Mesenteric fat pad (tissue), 1 donor: ENCODE data around the gene BTBD9. TPM values are rescaled to one million over a fixed set of nuclear protein-coding genes. Genes with fewer than 3 reads are reported as not detected.
"Not testable (repeated sequence)": the region's sequence is repeated elsewhere in the genome, so short reads cannot be mapped to it uniquely, and the experiment has no call there.

Source experiments
- DNase-seq: peaks from one replicate; pipeline ENCODE4 v3.0.0-alpha.2; 2020; ENCODE audit warnings: low spot score
- total RNA-seq: library from RNA; stranded (reverse); fragmentation: NEBNext Ultra II Directional; extraction: Animal tissue kit (Norgen Biotek cat#: 25700); gene quantifications from one replicate; pipeline ENCODE4 v1.2.1, GENCODE V29; 2021
- donor health status: DM: yes; HTN: yes; CAD: no.

Gene BTBD9
- total RNA-seq, 1 donor from 2014 or later: 15.6 TPM

DNA sequence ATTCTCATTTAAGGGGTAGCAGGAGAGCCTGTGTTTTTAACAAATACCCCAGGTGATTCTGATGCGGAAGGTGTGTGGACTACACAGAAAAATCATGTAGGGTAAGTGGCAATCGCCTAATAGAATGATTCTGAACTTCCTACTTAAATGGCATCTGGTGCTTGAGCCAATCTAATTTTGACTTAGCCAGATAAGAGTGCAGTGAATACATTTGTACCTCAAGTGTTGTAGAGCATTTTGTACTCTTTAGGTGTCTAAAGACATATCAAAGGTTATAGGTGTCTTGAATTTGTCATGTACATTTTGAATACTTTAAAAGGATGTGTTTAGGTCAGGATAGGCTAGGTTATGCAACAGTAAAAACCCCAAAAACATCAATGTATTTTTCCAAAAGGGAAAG is 10.0 kb upstream of the BTBD9 start:
- DNase-seq: no peak

- DNase-seq: no peak
Observed at GRCh38 chr6:38648629-38649028, 8.9 kb upstream of the BTBD9 start.

GRCh38 chr6:38646166-38646878 is 6.6 kb upstream of the BTBD9 start:
- no peak for DNase-seq

- DNase-seq: no peak
Observed at GRCh38 chr6:38644951-38645350, 5.2 kb upstream of the BTBD9 start.

DNA sequence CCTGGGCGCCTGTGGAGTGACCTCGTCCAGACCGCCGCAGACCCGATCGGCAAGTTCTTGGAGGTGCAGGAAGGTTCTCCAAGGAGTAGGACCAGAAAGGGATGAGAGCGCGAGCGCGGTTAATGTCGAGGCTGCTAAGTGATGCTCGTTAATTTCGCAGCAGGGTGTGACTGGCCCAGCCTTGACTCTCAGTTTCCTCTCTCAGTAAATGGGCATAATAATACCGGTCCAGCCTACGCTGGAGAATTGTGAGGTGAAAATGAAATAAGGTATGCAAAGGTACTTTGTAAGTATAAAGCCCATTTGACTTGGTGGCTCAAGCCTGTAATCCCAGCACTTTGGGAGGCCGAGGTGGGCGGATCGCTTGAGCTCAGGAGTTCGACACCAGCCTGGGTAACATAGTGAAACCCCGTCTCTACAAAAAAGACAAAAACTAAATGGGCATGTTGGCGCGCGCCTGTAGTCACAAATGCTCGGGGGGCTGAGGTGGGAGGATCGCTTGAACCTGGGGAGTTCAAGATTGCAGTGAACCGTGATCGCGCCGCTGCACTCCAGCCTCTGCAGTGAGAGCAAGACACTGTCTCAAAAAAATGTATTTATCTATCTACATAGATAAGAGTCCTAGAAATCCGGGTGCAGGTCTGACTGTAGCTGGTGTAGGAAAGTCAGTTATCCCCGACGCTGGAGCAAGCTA is 634 bp upstream of the BTBD9 start:
- no peak for DNase-seq

- DNase-seq: no peak
Observed at GRCh38 chr6:38638941-38639497, 710 bp downstream of the BTBD9 start.

DNA sequence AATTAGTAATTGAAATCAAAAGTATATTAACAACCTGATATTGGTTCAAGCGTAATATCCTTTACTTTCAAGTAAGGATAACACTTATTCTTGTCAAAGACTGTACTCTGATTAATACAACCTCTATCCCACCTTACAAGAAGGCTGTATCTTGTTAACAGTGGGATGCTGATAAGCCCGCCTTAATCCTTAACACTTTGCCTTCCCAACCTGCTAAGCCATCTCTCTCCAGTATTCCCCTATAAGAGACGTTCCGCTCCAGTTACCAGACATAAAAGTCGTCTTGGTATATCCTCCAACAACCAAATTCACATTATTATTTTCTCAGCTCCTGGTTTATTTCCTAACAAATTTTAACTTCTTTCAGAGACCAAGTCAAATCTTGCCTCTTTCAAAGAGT is 2.0 kb downstream of the BTBD9 start:
- DNase-seq: no peak

DNA sequence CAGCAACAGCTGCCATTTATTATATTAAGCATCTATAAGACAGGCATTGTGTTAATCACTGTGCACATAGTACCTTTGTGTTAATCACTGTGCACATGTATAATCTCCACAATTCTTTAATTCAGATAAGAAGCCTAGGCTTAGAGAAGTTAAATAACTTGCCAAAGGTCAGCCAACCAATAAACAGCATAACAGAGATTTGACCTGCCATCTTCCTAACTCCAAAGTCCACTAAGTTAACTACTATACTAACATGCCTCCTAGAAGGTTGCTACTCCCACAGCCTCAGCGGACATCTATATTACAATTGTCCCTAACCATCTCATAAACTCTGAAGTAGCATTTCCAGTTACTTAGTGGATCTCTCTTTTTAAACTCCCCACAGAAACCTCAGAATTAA is 3.7 kb downstream of the BTBD9 start:
- DNase-seq: no peak

- DNase-seq: no peak
Observed at GRCh38 chr6:38634518-38634917, 5.2 kb downstream of the BTBD9 start.

DNA sequence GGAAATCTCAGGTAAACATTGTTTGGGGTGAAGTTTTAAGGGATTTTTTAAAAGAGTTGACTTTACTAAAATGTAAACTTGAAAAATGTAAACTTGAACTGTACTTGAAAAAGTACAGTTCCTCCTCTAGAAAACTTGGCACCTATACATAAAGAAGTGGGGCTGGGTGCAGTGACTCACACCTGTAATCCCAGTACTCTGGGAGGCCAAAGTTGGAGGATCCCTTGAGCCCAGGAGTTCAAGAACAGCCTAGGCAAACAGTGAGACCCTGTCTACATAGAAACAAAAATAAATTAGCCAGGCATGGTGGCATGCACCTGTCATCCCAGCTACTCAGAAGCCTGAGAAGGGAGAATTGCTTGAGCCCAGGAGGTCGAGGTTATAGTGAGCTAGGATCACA is 7.2 kb downstream of the BTBD9 start:
- DNase-seq: no peak

GRCh38 chr6:38631186-38631783 is 8.4 kb downstream of the BTBD9 start:
- DNase-seq: no peak

- no peak for DNase-seq
Observed at GRCh38 chr6:38625217-38625616, 14.5 kb downstream of the BTBD9 start.

DNA sequence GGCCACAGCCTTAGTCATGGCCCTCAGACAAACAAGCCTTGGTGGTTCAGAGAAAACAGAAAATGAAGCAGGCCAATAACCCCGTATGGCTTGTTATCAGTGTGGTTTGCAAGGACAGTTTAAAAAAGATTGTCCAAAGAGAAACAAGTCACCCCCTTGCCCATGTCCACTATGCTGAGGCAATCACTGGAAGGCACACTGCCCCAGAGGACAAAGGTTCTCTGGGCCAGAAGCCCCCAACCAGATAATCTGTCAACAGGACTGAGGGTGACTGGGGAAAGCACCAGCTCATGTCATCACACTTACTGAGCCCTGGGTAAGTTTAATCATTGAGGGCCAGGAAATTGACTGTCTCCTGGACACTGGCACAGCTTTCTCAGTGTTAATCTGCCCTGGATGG is 20.4 kb downstream of the BTBD9 start:
- DNase-seq: not testable (repeated sequence)

DNA sequence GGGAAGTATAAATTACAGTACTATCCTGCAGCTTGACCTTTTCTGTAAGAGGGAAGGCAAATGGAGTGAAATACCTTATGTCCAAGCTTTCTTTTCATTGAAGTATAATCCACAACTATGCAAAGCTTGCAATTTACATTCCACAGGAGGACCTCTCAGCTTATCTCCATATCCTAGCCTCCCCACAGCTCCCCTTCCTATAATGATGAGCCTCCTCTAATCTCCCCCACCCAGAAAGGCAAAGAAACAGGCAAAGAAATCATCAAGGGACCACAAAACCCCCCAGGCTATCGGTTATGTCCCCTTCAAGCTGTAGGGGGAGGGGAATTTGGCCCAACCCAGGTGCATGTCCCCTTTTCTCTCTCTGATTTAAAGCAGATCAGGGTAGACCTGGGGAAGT is 21.4 kb downstream of the BTBD9 start:
- not testable (repeated sequence) for DNase-seq

DNA sequence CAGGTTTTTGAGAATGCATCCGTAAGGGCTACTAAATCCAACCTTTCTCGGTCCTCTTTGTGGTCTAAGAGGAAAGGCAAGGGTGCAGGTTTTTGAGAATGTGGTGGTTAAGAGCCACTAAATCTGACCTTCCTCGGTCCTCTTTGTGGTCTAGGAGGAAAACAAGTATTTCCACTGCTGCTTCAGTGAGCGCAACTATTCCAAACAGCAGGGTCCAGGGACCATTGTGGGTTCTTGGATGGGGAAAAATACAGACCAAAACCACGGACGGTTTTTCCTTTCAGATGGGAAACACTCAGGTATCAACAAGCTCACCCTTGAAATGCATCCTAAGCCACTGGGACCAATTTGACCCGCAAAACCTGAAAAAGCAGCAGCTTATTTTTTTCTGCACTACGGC is 21.9 kb downstream of the BTBD9 start:
- DNase-seq: no peak

- DNase-seq: no peak
Observed at GRCh38 chr6:38612143-38612965, 27.4 kb downstream of the BTBD9 start.

- DNase-seq: no peak
Observed at GRCh38 chr6:38610050-38610625, 29.6 kb downstream of the BTBD9 start.

GRCh38 chr6:38604700-38605099 is 35.0 kb downstream of the BTBD9 start:
- no peak for DNase-seq

- DNase-seq: no peak
Observed at GRCh38 chr6:38603966-38604365, 35.8 kb downstream of the BTBD9 start.

- DNase-seq: no peak
Observed at GRCh38 chr6:38603496-38603895, 36.2 kb downstream of the BTBD9 start.

- DNase-seq: no peak
Observed at GRCh38 chr6:38599966-38600550, 39.7 kb downstream of the BTBD9 start.
